Loucy (cell line): ENCODE measurements around the gene BMPER.

Experiments used
- EZH2phosphoT487 ChIP-seq: fragments of 200-600 bp; IDR thresholded peaks from 2 replicates; pipeline ENCODE4 v1.6.1; 2018; ENCODE audit warnings: antibody characterized with exemption, mild to moderate bottlenecking, moderate library complexity, borderline replicate concordance
- TF ChIP-seq, protein P1 (sequence below): fragments of 200-600 bp; sonication (generic); conservative IDR thresholded peaks from 2 replicates; pipeline ENCODE4 v1.5.1; 2014; ENCODE audit warnings: mild to moderate bottlenecking, antibody characterized with exemption, low read length

DNA sequence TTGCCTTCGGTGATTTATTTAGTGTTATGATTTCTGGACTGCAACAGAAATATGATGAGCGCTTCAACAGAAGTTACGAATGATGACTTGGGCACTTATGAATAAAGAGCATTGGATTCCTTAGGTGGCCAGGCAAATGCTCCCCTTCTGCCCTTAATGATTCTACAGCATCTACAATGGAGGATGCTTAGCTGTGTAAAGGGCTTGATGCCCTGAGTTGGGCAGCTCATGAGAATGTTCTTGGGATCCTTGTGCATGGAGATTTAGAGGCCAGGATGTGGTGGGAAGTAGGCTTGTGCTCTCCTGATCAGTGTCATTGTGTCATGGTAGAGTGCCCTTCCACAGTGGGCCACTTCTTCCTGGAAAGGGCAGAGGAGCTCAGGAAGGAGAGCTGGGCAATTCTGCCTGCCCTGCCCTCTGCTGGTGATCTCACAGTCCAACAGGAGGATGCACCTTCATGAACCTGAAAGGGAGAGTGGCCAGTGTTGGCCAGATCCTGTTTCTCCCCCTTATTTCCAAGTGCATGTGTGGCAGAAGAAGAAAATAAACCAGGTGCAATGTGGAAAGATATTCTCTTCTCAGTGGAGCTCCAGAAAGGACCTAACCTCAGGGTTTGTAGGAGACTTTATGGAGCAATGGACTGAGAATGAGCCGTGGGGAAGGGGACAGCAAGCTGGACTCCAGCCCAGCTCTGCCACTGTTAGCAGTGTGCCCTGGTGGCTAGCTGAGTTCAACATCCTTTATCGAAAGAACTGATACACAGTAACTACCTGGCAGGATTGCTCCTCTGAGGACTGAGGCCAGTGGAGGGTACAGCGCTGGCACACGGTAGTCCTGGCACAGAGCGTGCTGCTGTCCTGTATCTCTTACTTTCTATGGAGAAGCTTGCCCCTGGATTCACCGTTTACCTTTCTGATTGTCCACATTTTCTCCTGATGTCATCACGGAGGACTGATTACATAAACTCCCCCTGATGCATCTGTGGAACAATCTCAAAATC lies 182.9 kb downstream of the BMPER start:
- TF ChIP-seq, protein P1, sequence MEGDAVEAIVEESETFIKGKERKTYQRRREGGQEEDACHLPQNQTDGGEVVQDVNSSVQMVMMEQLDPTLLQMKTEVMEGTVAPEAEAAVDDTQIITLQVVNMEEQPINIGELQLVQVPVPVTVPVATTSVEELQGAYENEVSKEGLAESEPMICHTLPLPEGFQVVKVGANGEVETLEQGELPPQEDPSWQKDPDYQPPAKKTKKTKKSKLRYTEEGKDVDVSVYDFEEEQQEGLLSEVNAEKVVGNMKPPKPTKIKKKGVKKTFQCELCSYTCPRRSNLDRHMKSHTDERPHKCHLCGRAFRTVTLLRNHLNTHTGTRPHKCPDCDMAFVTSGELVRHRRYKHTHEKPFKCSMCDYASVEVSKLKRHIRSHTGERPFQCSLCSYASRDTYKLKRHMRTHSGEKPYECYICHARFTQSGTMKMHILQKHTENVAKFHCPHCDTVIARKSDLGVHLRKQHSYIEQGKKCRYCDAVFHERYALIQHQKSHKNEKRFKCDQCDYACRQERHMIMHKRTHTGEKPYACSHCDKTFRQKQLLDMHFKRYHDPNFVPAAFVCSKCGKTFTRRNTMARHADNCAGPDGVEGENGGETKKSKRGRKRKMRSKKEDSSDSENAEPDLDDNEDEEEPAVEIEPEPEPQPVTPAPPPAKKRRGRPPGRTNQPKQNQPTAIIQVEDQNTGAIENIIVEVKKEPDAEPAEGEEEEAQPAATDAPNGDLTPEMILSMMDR: peak; percentile 73
- no peak for TF ChIP-seq EZH2phosphoT487
